WTC11 (cell line): Measurements from ENCODE around the gene CHRM4.

Experiments
- CBFB ChIP-seq: sonication (generic); formaldehyde crosslinking; IDR thresholded peaks from 2 replicates; pipeline ENCODE4 v1.8.1; 2022; ENCODE audit warnings: mild to moderate bottlenecking, low read depth, missing genetic modification reagents
- CREB1 ChIP-seq: sonication (generic); formaldehyde crosslinking; IDR thresholded peaks from 2 replicates; pipeline ENCODE4 v1.8.0; 2023; ENCODE audit warnings: mild to moderate bottlenecking, missing genetic modification reagents
- GABPB1 ChIP-seq: sonication (generic); formaldehyde crosslinking; IDR thresholded peaks from 2 replicates; pipeline ENCODE4 v1.8.1; 2023; ENCODE audit warnings: mild to moderate bottlenecking, missing genetic modification reagents
- NR2C2 ChIP-seq: sonication (generic); formaldehyde crosslinking; IDR thresholded peaks from 2 replicates; pipeline ENCODE4 v1.8.0; 2022; ENCODE audit warnings: mild to moderate bottlenecking, missing genetic modification reagents
- OVOL2 ChIP-seq: fragments of 250-450 bp; sonication (Bioruptor Pico); IDR thresholded peaks from 2 replicates; pipeline ENCODE4 v1.9.0; 2021; ENCODE audit warnings: mild to moderate bottlenecking, borderline replicate concordance
- SMAD3 ChIP-seq: sonication (generic); formaldehyde crosslinking; IDR thresholded peaks from 2 replicates; pipeline ENCODE4 v1.8.0; 2022; ENCODE audit warnings: missing genetic modification reagents, mild to moderate bottlenecking, borderline replicate concordance
- TCF7 ChIP-seq: sonication (generic); formaldehyde crosslinking; IDR thresholded peaks from 2 replicates; pipeline ENCODE4 v1.8.0; 2022; ENCODE audit warnings: mild to moderate bottlenecking, low read depth, missing genetic modification reagents, moderate library complexity
- ZBTB21 ChIP-seq: sonication (generic); formaldehyde crosslinking; IDR thresholded peaks from 2 replicates; pipeline ENCODE4 v1.8.1; 2023; ENCODE audit warnings: mild to moderate bottlenecking, missing genetic modification reagents, borderline replicate concordance
- ZNF396 ChIP-seq: fragments of 250-450 bp; sonication (Bioruptor Pico); IDR thresholded peaks from 2 replicates; pipeline ENCODE4 v1.8.0; 2021; ENCODE audit warnings: mild to moderate bottlenecking, moderate library complexity, borderline replicate concordance
- TF ChIP-seq, protein P1 (sequence below): fragments of 200-600 bp; IDR thresholded peaks from 2 replicates; pipeline ENCODE4 v1.8.0; 2022; ENCODE audit warnings: antibody characterized with exemption
- TF ChIP-seq, protein P2 (sequence below): sonication (generic); formaldehyde crosslinking; IDR thresholded peaks from 2 replicates; pipeline ENCODE4 v1.8.0; 2022; ENCODE audit warnings: mild to moderate bottlenecking, missing genetic modification reagents
- TF ChIP-seq, protein P3 (sequence below): sonication (generic); formaldehyde crosslinking; IDR thresholded peaks from 2 replicates; pipeline ENCODE4 v1.8.1; 2022; ENCODE audit warnings: missing genetic modification reagents, borderline replicate concordance

DNA sequence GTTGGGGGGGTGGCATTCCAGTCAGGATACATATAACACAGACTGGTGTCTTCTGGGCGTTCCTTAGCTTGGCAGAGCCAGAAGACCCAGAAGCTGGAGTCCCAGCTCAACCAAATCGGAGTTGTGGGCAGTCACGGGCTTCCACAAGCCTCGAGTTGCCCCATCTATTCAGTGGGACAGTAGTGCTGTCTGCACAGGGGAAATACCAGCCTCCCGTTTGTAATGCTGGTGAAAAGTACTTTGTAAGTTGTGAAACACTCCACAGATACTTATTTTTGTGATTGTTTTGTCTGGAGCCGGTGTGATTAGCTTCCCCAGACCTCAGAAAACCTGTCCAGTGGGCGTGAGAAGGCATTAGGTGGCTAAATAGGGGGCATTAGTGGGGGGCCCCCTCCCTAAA lies 30.7 kb downstream of the CHRM4 start:
- no peak for TF ChIP-seq ZNF396 (CRISPR knock-in tag)
- no peak for TF ChIP-seq GABPB1 (CRISPR knock-in tag)
- TF ChIP-seq, protein P1, sequence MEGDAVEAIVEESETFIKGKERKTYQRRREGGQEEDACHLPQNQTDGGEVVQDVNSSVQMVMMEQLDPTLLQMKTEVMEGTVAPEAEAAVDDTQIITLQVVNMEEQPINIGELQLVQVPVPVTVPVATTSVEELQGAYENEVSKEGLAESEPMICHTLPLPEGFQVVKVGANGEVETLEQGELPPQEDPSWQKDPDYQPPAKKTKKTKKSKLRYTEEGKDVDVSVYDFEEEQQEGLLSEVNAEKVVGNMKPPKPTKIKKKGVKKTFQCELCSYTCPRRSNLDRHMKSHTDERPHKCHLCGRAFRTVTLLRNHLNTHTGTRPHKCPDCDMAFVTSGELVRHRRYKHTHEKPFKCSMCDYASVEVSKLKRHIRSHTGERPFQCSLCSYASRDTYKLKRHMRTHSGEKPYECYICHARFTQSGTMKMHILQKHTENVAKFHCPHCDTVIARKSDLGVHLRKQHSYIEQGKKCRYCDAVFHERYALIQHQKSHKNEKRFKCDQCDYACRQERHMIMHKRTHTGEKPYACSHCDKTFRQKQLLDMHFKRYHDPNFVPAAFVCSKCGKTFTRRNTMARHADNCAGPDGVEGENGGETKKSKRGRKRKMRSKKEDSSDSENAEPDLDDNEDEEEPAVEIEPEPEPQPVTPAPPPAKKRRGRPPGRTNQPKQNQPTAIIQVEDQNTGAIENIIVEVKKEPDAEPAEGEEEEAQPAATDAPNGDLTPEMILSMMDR, result no peak
- TF ChIP-seq ZBTB21 (CRISPR knock-in tag), result no peak
- no peak for TF ChIP-seq SMAD3 (CRISPR knock-in tag)
- TF ChIP-seq, protein P2, sequence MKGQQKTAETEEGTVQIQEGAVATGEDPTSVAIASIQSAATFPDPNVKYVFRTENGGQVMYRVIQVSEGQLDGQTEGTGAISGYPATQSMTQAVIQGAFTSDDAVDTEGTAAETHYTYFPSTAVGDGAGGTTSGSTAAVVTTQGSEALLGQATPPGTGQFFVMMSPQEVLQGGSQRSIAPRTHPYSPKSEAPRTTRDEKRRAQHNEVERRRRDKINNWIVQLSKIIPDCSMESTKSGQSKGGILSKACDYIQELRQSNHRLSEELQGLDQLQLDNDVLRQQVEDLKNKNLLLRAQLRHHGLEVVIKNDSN (CRISPR knock-in tag), result no peak
- TF ChIP-seq CREB1 (CRISPR knock-in tag), result no peak
- TF ChIP-seq OVOL2 (CRISPR knock-in tag), result no peak
- no peak for TF ChIP-seq TCF7 (CRISPR knock-in tag)
- no peak for TF ChIP-seq CBFB (CRISPR knock-in tag)
- TF ChIP-seq, protein P3, sequence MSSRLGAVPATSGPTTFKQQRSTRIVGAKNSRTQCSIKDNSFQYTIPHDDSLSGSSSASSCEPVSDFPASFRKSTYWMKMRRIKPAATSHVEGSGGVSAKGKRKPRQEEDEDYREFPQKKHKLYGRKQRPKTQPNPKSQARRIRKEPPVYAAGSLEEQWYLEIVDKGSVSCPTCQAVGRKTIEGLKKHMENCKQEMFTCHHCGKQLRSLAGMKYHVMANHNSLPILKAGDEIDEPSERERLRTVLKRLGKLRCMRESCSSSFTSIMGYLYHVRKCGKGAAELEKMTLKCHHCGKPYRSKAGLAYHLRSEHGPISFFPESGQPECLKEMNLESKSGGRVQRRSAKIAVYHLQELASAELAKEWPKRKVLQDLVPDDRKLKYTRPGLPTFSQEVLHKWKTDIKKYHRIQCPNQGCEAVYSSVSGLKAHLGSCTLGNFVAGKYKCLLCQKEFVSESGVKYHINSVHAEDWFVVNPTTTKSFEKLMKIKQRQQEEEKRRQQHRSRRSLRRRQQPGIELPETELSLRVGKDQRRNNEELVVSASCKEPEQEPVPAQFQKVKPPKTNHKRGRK (CRISPR knock-in tag), result no peak
- no peak for TF ChIP-seq NR2C2
